Mesodermal cell (in vitro differentiated cells): ENCODE measurements around the gene CCL22.
"Not testable (repeated sequence)": the region's sequence is repeated elsewhere in the genome, so short reads cannot be mapped to it uniquely, and the experiment has no call there.

Experiments
- H3K27ac ChIP-seq: 2 replicates; pipeline ENCODE4 v1.7.0; 2013; ENCODE audit warnings: mild to moderate bottlenecking, low read depth, low read length, moderate library complexity; ENCODE audit not compliant: severe bottlenecking
- H3K36me3 ChIP-seq: 2 replicates; pipeline ENCODE4 v1.7.1; 2013; ENCODE audit warnings: mild to moderate bottlenecking, low read length, moderate library complexity; ENCODE audit not compliant: control insufficient read depth, insufficient read depth
- H3K4me1 ChIP-seq: one replicate; pipeline ENCODE4 v1.7.1; 2013; ENCODE audit warnings: mild to moderate bottlenecking, low read length; ENCODE audit not compliant: insufficient read depth, control insufficient read depth, poor library complexity, severe bottlenecking
- H3K4me3 ChIP-seq: 2 replicates; pipeline ENCODE4 v1.7.0; 2013; ENCODE audit warnings: low read length, control low read depth, mild to moderate bottlenecking; ENCODE audit not compliant: insufficient read depth, poor library complexity, severe bottlenecking; ENCODE audit errors: extremely low read depth
- H3K9me3 ChIP-seq: 2 replicates; pipeline ENCODE4 v1.7.1; 2013; ENCODE audit warnings: mild to moderate bottlenecking, low read length, moderate library complexity; ENCODE audit not compliant: control insufficient read depth
- WGBS, 2 experiments: methylation state at CpG; one replicate each; pipeline ENCODE4 v1.1.5; 2013; ENCODE audit warnings: missing lambda C conversion rate in 2 of 2; ENCODE audit not compliant: insufficient coverage in 2 of 2; 5-methylcytosine and 5-hydroxymethylcytosine counted together

The CCL22 gene

GRCh38 chr16:57396786-57397185 lies 38.2 kb downstream of the CCL22 start:
- Histone ChIP-seq H3K36me3 (no peaks in the 10 kb centered on the region), H3K27ac (no peak overlapping the region), H3K4me1 (no peaks in the 10 kb centered on the region), H3K9me3 (no peaks in the 10 kb centered on the region), H3K4me3 (no peak overlapping the region)
- WGBS, 2 experiments: 85 to 93% methylated on average over 3 to 4 of the region's 4 CpGs

- H3K4me1 ChIP-seq, H3K36me3 ChIP-seq, H3K9me3 ChIP-seq, H3K27ac ChIP-seq, H3K4me3 ChIP-seq: not testable (repeated sequence)
- 96 to 100% methylated on average over 1 to 3 of the region's 4 CpGs for WGBS, 2 experiments
Measured at GRCh38 chr16:57397493-57397892, 38.9 kb downstream of the CCL22 start.

- Histone ChIP-seq H3K9me3 (no peaks in the 10 kb centered on the region), H3K27ac (no peak overlapping the region), H3K36me3 (no peaks in the 10 kb centered on the region), H3K4me1 (no peaks in the 10 kb centered on the region), H3K4me3 (no peak overlapping the region)
- 51 to 57% methylated on average over 6 of the region's 7 CpGs for WGBS, 2 experiments
Measured at GRCh38 chr16:57401943-57402640, 43.5 kb downstream of the CCL22 start.

DNA sequence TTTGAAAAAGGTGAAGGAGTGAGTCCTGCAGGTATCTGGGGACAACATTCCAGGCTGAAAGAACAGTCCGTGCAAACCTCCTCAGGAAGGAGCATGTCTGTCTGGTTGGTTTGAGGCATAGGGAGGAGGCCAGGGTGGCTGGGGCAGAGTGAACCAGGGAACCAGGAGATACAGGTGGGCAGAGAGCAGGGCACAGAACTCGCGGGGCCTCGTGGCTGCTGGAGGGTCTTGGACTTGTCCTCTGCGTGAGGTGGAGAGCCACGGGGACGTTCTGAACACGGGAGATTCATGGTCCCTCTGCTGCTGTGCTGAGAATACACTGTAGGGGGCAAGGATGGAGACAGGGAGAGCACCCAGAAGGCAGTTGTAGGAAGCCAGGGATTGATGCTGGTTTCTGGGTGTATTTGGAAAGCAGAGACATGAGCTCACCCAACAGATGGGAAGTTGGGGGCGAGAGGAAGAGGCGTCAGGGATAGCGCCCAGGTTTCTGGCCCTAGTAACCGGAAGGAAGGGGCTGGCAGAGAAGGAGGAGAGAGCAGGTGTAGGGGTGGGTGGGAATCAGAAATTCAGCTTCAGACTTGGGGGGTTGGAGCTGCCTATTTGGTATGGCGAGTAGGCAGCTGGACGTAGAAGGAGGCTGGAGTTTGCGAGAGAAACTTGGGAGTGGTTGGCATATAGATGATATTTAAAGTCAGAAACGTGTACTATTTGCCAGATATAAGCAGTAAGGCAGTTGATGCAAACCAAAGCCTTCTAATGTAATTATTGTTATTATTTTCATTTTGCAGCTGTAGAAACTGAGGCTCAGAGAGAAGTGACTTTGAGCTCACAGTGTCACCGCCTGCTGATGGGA lies 45.6 kb downstream of the CCL22 start, which contains the start of gene CCL17:
TSS of gene CCL17 (plus strand) at position 803 of the 853 bp plus-strand sequence. CDS start 9,166 bp downstream, outside the sequence.
- 84 to 85% methylated on average over 16 to 17 of the region's 17 CpGs for WGBS, 2 experiments
- Histone ChIP-seq H3K27ac (no peak within 1 kb of the TSS), H3K36me3 (no peaks in the 10 kb centered on the region), H3K4me3 (no peak within 1 kb of the TSS), H3K4me1 (no peaks in the 10 kb centered on the region), H3K9me3 (no peaks in the 10 kb centered on the region)

- H3K9me3 ChIP-seq: no peaks in the 10 kb centered on the region
- no peaks in the 10 kb centered on the region for H3K36me3 ChIP-seq
- WGBS, 2 experiments: 77 to 82% methylated on average over 3 of the region's 3 CpGs
- H3K4me3 ChIP-seq: no peak overlapping the region
- H3K4me1 ChIP-seq: no peaks in the 10 kb centered on the region
- no peak overlapping the region for H3K27ac ChIP-seq
Measured at GRCh38 chr16:57405097-57405496, 46.5 kb downstream of the CCL22 start.

DNA sequence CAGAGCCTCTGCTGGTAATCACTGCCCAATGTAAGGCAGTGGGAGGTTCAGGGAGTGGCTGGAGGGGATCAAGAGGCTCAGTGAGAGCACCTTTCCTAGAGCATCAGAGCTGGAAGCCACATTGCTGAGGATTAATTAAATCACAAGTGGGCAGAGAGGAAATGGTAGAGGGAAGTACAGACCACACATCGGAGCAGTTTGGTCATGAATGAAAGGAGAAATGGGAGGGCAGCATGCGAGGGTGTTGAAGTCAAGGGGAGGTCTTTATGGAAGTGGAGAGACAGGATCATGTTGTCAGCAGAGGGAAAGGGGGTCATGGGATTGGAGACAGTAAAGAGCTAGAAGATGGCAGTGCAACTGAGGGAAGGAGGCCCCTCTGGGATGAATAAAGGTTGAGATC lies 48.3 kb downstream of the CCL22 start:
- Histone ChIP-seq H3K4me1 (no peaks in the 10 kb centered on the region), H3K27ac (no peak overlapping the region), H3K9me3 (no peaks in the 10 kb centered on the region), H3K4me3 (no peak overlapping the region), H3K36me3 (no peaks in the 10 kb centered on the region)
- WGBS, 2 experiments: 84 to 96% methylated on average over 2 of the region's 2 CpGs

GRCh38 chr16:57407521-57408353 lies 49.2 kb downstream of the CCL22 start:
- Histone ChIP-seq H3K36me3 (no peaks in the 10 kb centered on the region), H3K27ac (no peak overlapping the region), H3K9me3 (no peaks in the 10 kb centered on the region), H3K4me1 (no peaks in the 10 kb centered on the region), H3K4me3 (no peak overlapping the region)
- WGBS, 2 experiments: 86 to 88% methylated on average over 5 of the region's 5 CpGs

DNA sequence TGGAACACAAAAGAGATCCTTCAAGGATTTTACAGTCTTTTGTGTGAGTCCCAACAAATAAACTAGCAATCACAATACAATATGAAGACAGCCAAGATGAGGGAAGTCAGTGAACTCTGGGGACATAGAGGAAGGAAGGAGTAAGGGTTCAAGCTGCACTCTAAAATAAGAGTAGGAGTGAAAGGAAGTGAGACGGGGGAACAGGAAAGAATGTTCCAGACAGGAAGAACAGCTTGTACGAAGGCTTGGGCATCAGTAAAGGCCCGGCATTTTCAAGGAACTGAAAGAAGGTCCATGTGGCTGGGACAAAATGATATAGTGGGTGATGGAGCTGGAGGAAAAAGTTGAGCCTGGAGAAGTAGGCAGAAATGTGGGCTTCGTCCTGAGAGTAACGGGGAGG lies 50.5 kb downstream of the CCL22 start:
- Histone ChIP-seq H3K27ac (no peak overlapping the region), H3K36me3 (no peaks in the 10 kb centered on the region), H3K4me1 (no peaks in the 10 kb centered on the region), H3K4me3 (no peak overlapping the region), H3K9me3 (no peaks in the 10 kb centered on the region)
- WGBS, 2 experiments: 90 to 91% methylated on average over 5 of the region's 5 CpGs

- no peaks in the 10 kb centered on the region for H3K36me3 ChIP-seq
- WGBS, 2 experiments: 64 to 65% methylated on average over 11 to 14 of the region's 14 CpGs
Measured at GRCh38 chr16:57409870-57410587, 51.4 kb downstream of the CCL22 start.

DNA sequence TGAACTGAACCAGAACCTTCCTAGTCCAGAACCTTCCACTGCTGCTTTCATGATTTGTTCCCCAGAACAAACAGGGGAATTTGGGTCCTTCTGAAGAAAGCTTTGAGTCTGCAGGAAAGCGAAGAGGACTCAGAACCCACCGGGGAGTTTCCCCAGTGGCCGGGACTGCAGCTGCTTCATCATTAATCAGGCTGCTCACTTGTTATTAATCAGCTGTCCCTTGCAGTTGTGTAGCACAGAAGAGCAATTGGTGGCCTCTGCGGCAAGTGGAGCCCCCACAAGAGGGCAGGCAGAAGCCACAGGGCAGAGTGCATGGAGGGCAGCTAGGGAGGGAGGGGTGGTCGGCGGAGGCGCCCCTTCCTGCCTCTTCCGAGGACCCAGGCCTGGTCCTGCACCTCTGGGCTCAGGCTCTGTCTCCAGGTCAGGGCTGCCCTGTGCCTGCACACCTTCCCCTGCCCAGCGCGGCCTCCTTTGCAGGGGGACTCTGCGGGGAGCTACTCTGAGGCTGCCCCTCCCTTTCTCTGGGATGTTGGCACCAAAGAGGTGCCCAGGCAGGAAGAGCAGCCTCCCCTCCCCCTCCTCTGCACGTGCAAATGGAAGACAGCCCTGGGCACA lies 52.9 kb downstream of the CCL22 start:
- no peaks in the 10 kb centered on the region for H3K9me3 ChIP-seq
- H3K4me3 ChIP-seq: no peak overlapping the region
- peaks cover 10% of the 10 kb centered on the region for H3K4me1 ChIP-seq
- 83 to 87% methylated on average over 4 to 11 of the region's 12 CpGs for WGBS, 2 experiments
- H3K27ac ChIP-seq: no peak overlapping the region
- no peaks in the 10 kb centered on the region for H3K36me3 ChIP-seq

More at GRCh38 chr16:57409870-57410587, 51.4 kb downstream of the CCL22 start:
- H3K4me1 ChIP-seq: no peaks in the 10 kb centered on the region
- H3K9me3 ChIP-seq: no peaks in the 10 kb centered on the region
- H3K4me3 ChIP-seq: no peak overlapping the region
- H3K27ac ChIP-seq: no peak overlapping the region
